ENCODE measurements around the gene ECD.
A peak's percentile ranks its signal among the peaks of the same experiment; 100 is the strongest.

The ECD gene

DNA sequence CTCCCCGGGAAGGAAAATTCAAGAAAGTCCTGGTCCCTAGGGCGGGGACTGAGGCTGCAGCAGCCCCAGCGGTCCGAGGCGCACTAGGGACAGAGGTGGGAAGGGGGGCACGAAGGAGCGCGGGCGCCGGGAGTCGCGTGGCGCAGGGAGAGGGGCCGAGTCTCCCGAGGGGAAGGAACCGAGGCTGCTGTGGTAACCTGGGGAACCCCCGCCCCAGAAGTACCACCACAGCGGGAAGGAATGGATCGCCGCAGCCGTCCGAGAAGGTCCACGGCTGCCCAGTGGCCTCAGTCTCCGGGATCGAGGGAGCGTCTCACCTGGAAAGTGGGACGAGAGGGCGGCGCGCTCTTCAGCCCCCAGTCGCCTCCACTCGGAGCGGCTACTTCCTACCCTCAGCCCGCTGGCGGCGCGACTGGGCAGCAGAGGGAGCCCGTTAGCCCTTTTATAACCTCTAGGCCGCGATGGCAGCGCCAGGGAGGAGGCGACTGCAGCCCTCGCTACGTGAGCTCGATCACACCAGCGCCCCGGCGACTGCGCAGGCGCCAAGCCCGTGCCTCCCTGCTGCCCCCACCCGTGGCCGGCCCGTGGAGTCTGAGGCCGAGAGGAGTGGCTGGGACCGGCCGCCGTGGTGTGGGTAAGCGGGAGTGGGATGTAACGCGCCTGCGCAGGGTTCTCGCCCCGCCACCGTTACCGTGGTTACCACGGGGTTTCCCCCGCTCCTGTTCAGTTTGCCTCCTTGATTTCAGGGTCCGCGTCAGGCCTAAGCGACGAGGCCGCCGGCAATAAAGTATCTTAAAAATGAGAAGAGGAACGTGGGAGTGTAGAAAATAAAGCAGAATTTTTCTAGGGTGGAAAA is 71.1 kb downstream of the ECD start, which contains the start of gene P4HA1:
P4HA1 (minus strand) TSS at position 418 of the 856 bp plus-strand sequence. CDS start 21,983 bp downstream, outside the sequence.
- H3K4me1 Mint-ChIP-seq: peaks cover 46% of the 10 kb centered on the region
- H3K36me3 Mint-ChIP-seq (ENCODE audit: low read depth): peaks cover 15% of the 10 kb centered on the region
- H3K4me3 Mint-ChIP-seq: peak within 1 kb of the TSS; percentile 99
- no peaks in the 10 kb centered on the region for H3K9me3 Mint-ChIP-seq
- H3K27ac Mint-ChIP-seq: peak within 1 kb of the TSS; percentile 98
- DNase-seq: peak; percentile 100
- ATAC-seq: peak; percentile 91
- no peaks in the 10 kb centered on the region for H3K27me3 Mint-ChIP-seq

DNA sequence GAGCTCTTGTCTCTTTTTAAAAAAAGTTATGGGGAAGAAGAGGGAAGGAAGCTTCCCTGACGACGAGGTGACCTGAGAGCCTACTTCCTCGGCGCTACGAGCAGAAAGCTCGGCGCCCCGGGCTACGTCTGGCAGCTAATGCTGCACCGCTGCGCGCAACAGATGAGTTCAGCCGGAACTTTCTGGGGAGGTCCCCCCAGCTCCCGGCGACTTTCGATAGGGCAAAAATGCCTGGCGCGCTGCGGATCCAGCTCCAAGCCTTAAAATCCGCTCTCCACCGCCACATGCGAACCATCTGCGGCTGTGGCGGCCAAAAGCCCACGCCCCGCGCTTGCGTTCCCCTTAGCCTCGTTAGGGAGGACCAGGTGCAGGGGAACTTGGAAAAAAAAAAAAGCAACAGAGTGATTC is 71.8 kb downstream of the ECD start:
- no peaks in the 10 kb centered on the region for H3K9me3 Mint-ChIP-seq
- peaks cover 19% of the 10 kb centered on the region for H3K36me3 Mint-ChIP-seq (ENCODE audit: low read depth)

DNA sequence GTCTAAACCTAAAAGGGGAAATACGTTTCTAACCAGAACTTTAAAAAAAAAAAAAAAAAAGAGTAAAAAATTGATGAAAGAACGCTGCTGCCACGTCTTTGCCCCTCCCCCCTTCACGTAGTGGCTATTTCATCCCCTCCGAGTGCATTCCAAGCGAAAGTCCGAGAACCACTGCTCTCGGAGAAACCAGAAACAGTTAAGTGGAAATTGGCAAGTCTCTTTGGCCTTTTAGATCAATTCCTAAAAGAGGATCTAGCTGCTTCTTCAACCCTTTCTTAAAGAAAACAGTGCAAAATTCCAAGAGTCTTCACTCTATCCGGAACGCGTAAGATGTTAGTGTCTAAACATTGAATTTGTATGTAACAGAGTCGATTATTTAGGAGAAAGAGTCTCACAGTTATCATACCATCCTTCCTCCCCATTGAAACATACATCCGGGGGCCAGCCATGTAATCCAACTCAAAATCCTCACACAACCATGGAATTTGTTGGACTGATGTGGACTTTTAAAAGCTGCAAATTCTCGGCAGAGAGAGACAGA is 72.3 kb downstream of the ECD start:
- H3K4me3 Mint-ChIP-seq: peak overlapping the region; percentile 99
- no peaks in the 10 kb centered on the region for H3K27me3 Mint-ChIP-seq
- H3K9me3 Mint-ChIP-seq: no peaks in the 10 kb centered on the region
- H3K36me3 Mint-ChIP-seq (ENCODE audit: low read depth): peaks cover 19% of the 10 kb centered on the region
- peak; percentile 56 for DNase-seq
- ATAC-seq: no peak
- H3K27ac Mint-ChIP-seq: peak overlapping the region; percentile 98
- peaks cover 49% of the 10 kb centered on the region for H3K4me1 Mint-ChIP-seq

More for the DNA sequence above, 71.8 kb downstream of the ECD start:
- Mint-ChIP-seq H3K27me3 (no peaks in the 10 kb centered on the region), H3K4me3 (peak overlapping the region; percentile 99), H3K27ac (peak overlapping the region; percentile 98), H3K4me1 (peaks cover 49% of the 10 kb centered on the region)
- DNase-seq: peak; percentile 80
- peak; percentile 59 for ATAC-seq

DNA sequence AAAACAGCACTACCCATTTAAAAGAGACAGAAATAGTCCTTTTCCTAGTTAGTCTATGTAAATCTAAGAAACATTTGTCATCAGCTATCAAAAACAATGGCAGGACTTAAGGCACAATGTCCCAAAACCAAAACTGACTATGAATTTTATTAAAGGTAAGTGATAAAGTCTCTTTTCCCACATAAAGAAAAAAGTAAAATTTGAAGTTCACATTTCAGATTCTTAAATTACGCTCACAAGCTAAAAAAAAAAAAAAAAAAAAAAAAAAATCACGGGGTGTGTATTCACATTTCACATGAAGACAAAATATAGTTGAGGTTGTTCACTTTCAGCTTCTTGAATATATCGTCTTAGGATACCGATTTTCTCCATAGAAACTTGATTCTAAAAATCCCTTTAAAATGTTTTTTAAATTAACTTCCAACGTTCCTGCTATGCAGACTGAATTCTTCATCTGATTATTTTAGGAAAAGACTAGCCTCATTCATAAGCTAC is 72.8 kb downstream of the ECD start:
- H3K36me3 Mint-ChIP-seq (ENCODE audit: low read depth): peaks cover 19% of the 10 kb centered on the region

DNA sequence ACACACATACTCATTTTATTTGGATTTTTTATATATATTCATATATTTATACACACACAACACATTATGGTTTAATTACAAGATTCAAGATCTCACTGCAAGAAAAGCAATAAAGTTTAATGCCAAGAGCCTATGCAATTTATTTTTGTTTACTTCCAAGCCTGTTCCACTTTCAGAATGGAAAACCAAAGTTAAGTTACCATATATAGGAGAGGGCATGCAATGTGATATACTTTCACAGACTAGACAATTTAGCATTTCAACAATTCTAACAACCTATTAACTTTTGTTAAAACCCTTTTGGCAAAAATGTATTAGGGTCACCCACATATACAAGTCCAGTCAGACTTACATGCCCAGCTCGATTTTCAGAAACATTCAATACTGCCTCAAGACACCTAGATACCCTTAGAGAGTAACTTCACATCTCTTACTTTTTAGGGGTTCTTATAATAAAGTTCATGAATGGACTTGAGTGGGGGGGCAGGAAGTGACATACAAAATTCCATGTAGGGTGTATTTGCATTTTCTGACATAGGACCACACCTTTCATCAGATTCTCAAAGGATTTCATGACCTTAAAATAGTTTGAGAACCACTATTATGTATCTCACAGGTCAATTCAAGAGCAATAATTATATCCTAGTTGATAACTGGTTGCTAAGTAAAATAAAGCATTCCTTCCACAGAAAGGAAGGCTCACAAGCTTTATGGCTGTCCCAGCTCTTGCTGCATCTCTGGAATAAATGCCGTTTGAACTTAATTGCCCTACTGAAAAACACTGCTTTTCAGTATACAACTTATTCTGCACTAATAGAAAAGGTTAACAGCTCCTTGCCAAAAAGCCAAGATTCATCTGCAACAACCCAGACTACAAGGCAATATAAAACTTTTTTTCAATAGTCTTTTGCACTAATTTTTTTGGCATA is 73.6 kb downstream of the ECD start:
- Mint-ChIP-seq H3K36me3 (ENCODE audit: low read depth) (peaks cover 19% of the 10 kb centered on the region), H3K4me3 (peak overlapping the region; percentile 99), H3K9me3 (no peaks in the 10 kb centered on the region), H3K27me3 (no peaks in the 10 kb centered on the region), H3K4me1 (peaks cover 49% of the 10 kb centered on the region), H3K27ac (peak overlapping the region; percentile 98)
- ATAC-seq (no peak), DNase-seq (no peak)

More for the DNA sequence above, 72.8 kb downstream of the ECD start:
- no peak for ATAC-seq
- H3K4me1 Mint-ChIP-seq: peaks cover 49% of the 10 kb centered on the region
- peak overlapping the region; percentile 99 for H3K4me3 Mint-ChIP-seq
- no peaks in the 10 kb centered on the region for H3K27me3 Mint-ChIP-seq
- H3K27ac Mint-ChIP-seq: peak overlapping the region; percentile 98
- DNase-seq: no peak
- no peaks in the 10 kb centered on the region for H3K9me3 Mint-ChIP-seq

DNA sequence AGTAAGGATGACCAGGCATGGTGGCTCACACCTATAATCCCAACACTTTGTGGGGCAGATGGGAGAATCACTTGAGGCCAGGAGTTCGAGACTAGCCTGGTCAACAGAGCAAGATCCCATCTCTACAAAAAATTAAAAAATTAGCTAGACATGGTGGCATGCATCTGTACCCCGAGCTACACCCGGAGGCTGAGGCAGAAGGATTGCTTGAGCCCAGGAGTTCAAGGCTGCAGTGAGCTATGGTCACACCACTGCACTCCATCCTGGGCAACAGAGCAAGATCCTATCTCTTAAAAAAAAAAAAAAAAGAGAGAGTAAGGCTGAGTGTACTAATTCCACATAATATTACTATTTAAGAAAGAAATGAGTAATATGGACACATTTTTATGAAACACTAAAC is 75.0 kb downstream of the ECD start:
- H3K4me1 Mint-ChIP-seq: peaks cover 58% of the 10 kb centered on the region
- no peaks in the 10 kb centered on the region for H3K27me3 Mint-ChIP-seq
- peak overlapping the region; percentile 35 for H3K4me3 Mint-ChIP-seq
- peaks cover 24% of the 10 kb centered on the region for H3K36me3 Mint-ChIP-seq (ENCODE audit: low read depth)
- ATAC-seq (no peak), DNase-seq (no peak)
- no peak overlapping the region for H3K27ac Mint-ChIP-seq
- H3K9me3 Mint-ChIP-seq: no peaks in the 10 kb centered on the region

DNA sequence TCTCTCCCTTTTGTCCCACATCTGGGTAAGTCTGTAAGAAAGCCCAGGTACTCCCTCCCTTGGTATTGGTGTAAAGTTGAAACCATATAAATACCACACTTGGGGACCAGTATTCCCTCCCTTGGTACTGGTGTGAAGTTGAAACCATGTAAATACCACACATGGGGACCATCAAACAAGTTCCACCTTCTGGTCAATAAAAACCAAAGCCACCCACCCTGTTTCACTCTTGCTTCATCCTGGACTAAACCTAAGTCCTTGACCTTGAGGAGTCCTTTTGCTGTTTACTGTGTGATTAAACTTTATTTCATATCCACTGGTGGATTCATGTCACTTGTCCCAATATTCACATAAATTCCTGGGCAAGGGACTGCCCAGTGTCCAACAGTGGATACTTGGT is 79.5 kb downstream of the ECD start:
- ATAC-seq (no peak), DNase-seq (no peak)
- Mint-ChIP-seq H3K36me3 (ENCODE audit: low read depth) (peaks cover 21% of the 10 kb centered on the region), H3K4me1 (peaks cover 31% of the 10 kb centered on the region), H3K27ac (no peak overlapping the region), H3K4me3 (no peak overlapping the region), H3K27me3 (no peaks in the 10 kb centered on the region), H3K9me3 (no peaks in the 10 kb centered on the region)

DNA sequence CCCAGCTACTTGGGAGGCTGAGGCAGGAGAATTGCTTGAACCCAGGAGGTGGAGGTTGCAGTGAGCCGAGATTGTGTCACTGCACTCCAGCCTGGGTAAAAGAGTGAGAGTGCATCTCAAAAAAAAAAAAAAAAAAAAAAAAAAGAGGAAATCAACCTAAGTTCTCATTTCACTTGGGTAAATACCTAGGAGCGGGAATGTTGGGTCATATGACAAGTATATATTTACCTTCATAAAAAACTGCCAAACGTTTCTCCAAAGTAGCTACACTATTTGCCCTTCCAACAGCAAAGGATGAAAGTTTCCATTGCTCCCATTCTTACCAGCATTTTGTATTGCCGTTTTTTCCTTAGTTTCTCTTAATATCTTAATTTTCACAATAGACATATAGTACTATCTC is 81.0 kb downstream of the ECD start:
- peaks cover 17% of the 10 kb centered on the region for H3K36me3 Mint-ChIP-seq (ENCODE audit: low read depth)
- H3K4me1 Mint-ChIP-seq: peaks cover 29% of the 10 kb centered on the region
- no peak overlapping the region for H3K27ac Mint-ChIP-seq
- H3K9me3 Mint-ChIP-seq: no peaks in the 10 kb centered on the region
- H3K27me3 Mint-ChIP-seq: no peaks in the 10 kb centered on the region
- no peak overlapping the region for H3K4me3 Mint-ChIP-seq
- ATAC-seq: no peak
- DNase-seq: no peak

DNA sequence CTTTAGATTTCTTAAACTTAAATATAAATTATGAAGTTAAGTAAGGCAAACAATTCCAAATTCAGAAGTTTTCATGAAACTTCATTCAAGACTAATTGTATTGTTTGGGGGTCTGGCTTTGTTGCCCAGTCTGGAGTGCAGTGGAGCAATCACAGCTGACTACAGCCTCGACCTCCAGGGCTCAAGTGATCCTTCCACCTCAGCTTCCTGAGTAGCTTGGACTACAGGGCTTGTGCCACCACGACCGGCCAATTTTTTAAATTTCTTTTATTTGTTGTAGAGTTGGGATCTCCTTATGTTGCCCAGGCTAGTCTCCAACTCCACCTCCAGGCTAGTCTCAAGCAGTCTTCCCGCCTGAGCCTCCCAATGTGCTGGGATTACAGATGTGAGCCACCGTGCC is 83.6 kb downstream of the ECD start:
- H3K36me3 Mint-ChIP-seq (ENCODE audit: low read depth): peaks cover 12% of the 10 kb centered on the region
- H3K27ac Mint-ChIP-seq: no peak overlapping the region
- no peaks in the 10 kb centered on the region for H3K27me3 Mint-ChIP-seq
- no peaks in the 10 kb centered on the region for H3K9me3 Mint-ChIP-seq
- H3K4me3 Mint-ChIP-seq: no peak overlapping the region
- no peak for ATAC-seq
- DNase-seq: no peak
- peaks cover 24% of the 10 kb centered on the region for H3K4me1 Mint-ChIP-seq
